Rectal smooth muscle tissue (tissue), 1 donor: Measurements from ENCODE around the gene ERRFI1.
"Not testable (repeated sequence)": the region's sequence is repeated elsewhere in the genome, so short reads cannot be mapped to it uniquely, and the experiment has no call there.

Source experiments
- H3K27ac ChIP-seq: one replicate; pipeline ENCODE4 v1.7.0; 2013; ENCODE audit warnings: low read depth, low read length, inconsistent platforms
- H3K27me3 ChIP-seq: one replicate; pipeline ENCODE4 v1.7.0; 2013; ENCODE audit warnings: low read length; ENCODE audit not compliant: control insufficient read depth, insufficient read depth
- H3K36me3 ChIP-seq: one replicate; pipeline ENCODE4 v1.7.0; 2013; ENCODE audit warnings: low read length; ENCODE audit not compliant: control insufficient read depth, insufficient read depth
- H3K4me1 ChIP-seq: one replicate; pipeline ENCODE4 v1.7.0; 2013; ENCODE audit warnings: low read length; ENCODE audit not compliant: control insufficient read depth, insufficient read depth
- H3K4me3 ChIP-seq: one replicate; pipeline ENCODE4 v1.7.0; 2013; ENCODE audit warnings: low read length
- H3K9ac ChIP-seq: one replicate; pipeline ENCODE4 v1.7.0; 2013; ENCODE audit warnings: low read length

The ERRFI1 gene

DNA sequence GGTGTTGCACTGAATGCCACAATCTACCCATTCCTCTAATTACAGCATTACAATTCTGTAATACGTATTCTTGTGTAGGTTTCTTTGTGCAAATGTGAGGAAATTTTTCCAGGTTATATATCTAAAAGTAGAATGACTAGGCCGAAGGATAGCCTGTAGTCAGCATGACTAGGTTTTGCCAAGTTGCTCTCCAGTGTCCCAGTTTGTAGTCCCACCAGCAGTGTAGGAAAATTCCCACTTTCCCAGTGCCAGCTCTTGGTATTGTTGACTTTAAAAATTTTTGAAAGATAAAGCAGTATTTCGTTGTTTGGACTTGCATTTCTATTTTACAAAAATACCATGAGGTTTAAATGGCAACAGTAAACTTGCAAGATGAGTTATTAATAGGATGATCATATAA is 61.6 kb downstream of the ERRFI1 start:
- H3K4me1 ChIP-seq = peaks cover 8% of the 10 kb centered on the region
- H3K27ac ChIP-seq = no peak overlapping the region
- H3K36me3 ChIP-seq = peaks cover 10% of the 10 kb centered on the region
- H3K9ac ChIP-seq = no peak overlapping the region
- no peak overlapping the region for H3K4me3 ChIP-seq
- no peaks in the 10 kb centered on the region for H3K27me3 ChIP-seq

DNA sequence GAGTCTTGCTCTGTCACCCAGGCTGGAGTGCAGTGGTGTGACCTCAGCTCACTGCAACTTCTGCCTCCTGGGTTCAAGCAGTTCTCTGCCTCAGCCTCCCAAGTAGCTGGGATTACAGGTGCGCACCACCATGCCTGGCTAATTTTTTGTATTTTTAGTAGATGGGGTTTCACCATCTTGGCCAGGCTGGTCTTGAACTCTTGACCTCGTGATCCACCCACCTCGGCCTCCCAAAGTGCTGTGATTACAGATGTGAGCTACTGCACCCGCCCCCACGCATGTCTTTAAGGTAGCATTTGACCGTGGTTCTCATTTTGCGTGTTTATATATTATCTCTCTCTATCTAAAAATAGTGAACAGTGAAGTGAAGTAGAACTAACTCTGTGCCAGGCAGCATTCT is 62.3 kb downstream of the ERRFI1 start:
- H3K27me3 ChIP-seq, H3K36me3 ChIP-seq, H3K4me3 ChIP-seq, H3K27ac ChIP-seq, H3K9ac ChIP-seq, H3K4me1 ChIP-seq: not testable (repeated sequence)

DNA sequence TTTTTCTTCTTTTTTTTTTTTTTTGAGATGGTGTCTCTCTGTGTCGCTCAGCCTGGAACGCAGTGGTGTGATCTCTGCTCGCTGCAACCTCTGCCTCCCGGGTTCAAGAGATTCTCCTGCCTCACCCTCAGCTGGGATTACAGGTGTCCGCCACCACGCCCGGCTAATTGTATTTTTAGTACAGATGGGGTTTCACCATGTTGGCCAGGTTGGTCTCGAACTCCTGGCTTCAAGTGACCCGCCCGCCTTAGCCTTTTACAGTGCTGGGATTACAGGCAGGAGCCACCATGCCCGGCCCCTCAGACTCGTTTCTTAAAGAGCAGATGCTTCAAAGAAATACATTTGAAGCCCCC is 62.8 kb downstream of the ERRFI1 start:
- not testable (repeated sequence) for H3K27me3 ChIP-seq, H3K4me3 ChIP-seq, H3K9ac ChIP-seq, H3K27ac ChIP-seq, H3K36me3 ChIP-seq, H3K4me1 ChIP-seq

DNA sequence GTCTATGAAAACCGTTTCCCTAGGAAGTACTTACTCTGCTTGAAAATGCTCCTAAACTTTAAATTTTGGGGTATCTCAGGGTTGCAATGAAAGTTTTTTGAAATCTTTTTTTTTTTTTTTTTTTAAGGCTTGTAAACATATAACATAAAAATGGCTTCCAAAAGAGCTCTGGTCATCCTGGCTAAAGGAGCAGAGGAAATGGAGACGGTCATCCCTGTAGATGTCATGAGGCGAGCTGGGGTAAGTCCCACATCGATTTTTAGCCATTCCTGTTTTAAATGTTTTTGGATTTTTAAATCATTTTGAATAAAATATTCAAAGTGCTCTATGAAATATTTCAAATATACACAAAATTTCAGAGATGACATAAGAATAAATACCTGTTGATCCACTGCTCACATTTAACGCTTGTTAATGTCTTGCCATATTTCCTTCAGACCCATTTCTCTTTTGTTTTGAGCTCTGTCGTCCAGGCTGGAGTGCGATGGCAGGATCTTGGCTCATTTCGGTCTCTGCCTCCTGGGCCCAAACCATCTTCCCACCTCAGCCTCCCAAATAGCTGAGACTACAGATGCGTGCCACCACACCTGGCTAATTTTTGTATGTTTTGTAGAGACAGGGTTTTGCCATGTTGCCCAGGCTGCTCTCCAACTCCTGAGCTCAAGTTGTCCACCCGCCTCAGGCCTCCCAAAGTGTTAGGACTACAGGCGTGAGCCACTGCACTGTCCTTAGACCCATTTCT is 63.3 kb downstream of the ERRFI1 start:
- Histone ChIP-seq H3K36me3 (peaks cover 6% of the 10 kb centered on the region), H3K4me3 (peak overlapping the region; percentile 92), H3K4me1 (peaks cover 8% of the 10 kb centered on the region), H3K27me3 (no peaks in the 10 kb centered on the region), H3K9ac (no peak overlapping the region), H3K27ac (no peak overlapping the region)

DNA sequence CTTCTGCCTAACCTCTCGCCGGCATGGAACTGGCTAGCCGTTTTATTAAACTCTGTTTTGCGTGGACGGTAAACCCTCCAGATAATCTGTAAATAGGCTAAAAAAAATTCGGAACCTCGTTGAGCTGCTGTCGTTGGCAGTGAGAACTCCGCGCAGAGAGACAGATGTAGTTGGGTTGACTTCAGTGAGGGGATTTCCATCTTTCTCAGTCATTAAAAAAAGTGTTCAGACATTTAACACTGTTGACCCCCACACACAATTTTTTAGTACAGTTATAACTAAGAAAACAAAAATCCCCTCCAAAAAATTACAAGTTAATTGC is 64.1 kb downstream of the ERRFI1 start:
- peak overlapping the region; percentile 92 for H3K4me3 ChIP-seq
- H3K27ac ChIP-seq = peak overlapping the region; percentile 96
- peaks cover 6% of the 10 kb centered on the region for H3K36me3 ChIP-seq
- peaks cover 8% of the 10 kb centered on the region for H3K4me1 ChIP-seq
- no peaks in the 10 kb centered on the region for H3K27me3 ChIP-seq
- peak overlapping the region; percentile 80 for H3K9ac ChIP-seq
